ENCODE measurements around the gene ERBB4. TPM values are rescaled to one million over a fixed set of nuclear protein-coding genes. Genes with fewer than 3 reads are reported as not detected.

ERBB4 gene
- total RNA-seq, 1 donor from 2014 or later = 0.12 TPM

GRCh38 chr2:211453311-211453887 is 1085.2 kb downstream of the ERBB4 start:
- ATAC-seq = no peak

GRCh38 chr2:211451642-211452041 is 1087.0 kb downstream of the ERBB4 start:
- ATAC-seq = no peak

- no peak for ATAC-seq
Measured at GRCh38 chr2:211449819-211450218, 1088.8 kb downstream of the ERBB4 start.

- no peak for ATAC-seq
Measured at GRCh38 chr2:211447548-211447947, 1091.1 kb downstream of the ERBB4 start.

GRCh38 chr2:211440107-211440506 is 1098.5 kb downstream of the ERBB4 start:
- ATAC-seq = no peak

GRCh38 chr2:211439011-211439410 is 1099.6 kb downstream of the ERBB4 start:
- ATAC-seq = no peak

GRCh38 chr2:211437396-211437795 is 1101.2 kb downstream of the ERBB4 start:
- no peak for ATAC-seq

GRCh38 chr2:211436182-211436581 is 1102.4 kb downstream of the ERBB4 start:
- no peak for ATAC-seq

GRCh38 chr2:211435331-211435730 is 1103.3 kb downstream of the ERBB4 start:
- no peak for ATAC-seq

GRCh38 chr2:211434773-211435172 is 1103.8 kb downstream of the ERBB4 start:
- ATAC-seq = no peak

- no peak for ATAC-seq
Measured at GRCh38 chr2:211429256-211429920, 1109.2 kb downstream of the ERBB4 start.

GRCh38 chr2:211426240-211426639 is 1112.4 kb downstream of the ERBB4 start:
- no peak for ATAC-seq

- no peak for ATAC-seq
Measured at GRCh38 chr2:211423018-211423417, 1115.6 kb downstream of the ERBB4 start.

GRCh38 chr2:211417544-211417943 is 1121.1 kb downstream of the ERBB4 start:
- no peak for ATAC-seq

- ATAC-seq = no peak
Measured at GRCh38 chr2:211416373-211416772, 1122.2 kb downstream of the ERBB4 start.

- no peak for ATAC-seq
Measured at GRCh38 chr2:211413746-211414145, 1124.9 kb downstream of the ERBB4 start.

GRCh38 chr2:211408483-211408891 is 1130.1 kb downstream of the ERBB4 start:
- no peak for ATAC-seq

- ATAC-seq = no peak
Measured at GRCh38 chr2:211407076-211407475, 1131.5 kb downstream of the ERBB4 start.

- no peak for ATAC-seq
Measured at GRCh38 chr2:211405036-211405435, 1133.6 kb downstream of the ERBB4 start.

GRCh38 chr2:211404098-211404497 is 1134.5 kb downstream of the ERBB4 start:
- no peak for ATAC-seq

GRCh38 chr2:211401328-211401727 is 1137.3 kb downstream of the ERBB4 start:
- ATAC-seq = no peak

- ATAC-seq = no peak
Measured at GRCh38 chr2:211397764-211398163, 1140.8 kb downstream of the ERBB4 start.

- ATAC-seq = no peak
Measured at GRCh38 chr2:211396815-211397214, 1141.8 kb downstream of the ERBB4 start.

GRCh38 chr2:211391189-211391567 is 1147.4 kb downstream of the ERBB4 start:
- ATAC-seq = no peak
